HG03060 (cell line): ENCODE results near the gene ARID1A.
"Not testable (repeated sequence)": the region's sequence is repeated elsewhere in the genome, so short reads cannot be mapped to it uniquely, and the experiment has no call there.

Source experiments
- ATAC-seq: cut with Tn5 transposase; IDR thresholded peaks from one replicate; pipeline ENCODE4 v1.9.1; 2021; ENCODE audit warnings: low read depth, moderate number of reproducible peaks; ENCODE audit not compliant: unreplicated experiment

ARID1A gene

GRCh38 chr1:26785611-26786436, 90.0 kb downstream of the ARID1A start:
- no peak for ATAC-seq

DNA sequence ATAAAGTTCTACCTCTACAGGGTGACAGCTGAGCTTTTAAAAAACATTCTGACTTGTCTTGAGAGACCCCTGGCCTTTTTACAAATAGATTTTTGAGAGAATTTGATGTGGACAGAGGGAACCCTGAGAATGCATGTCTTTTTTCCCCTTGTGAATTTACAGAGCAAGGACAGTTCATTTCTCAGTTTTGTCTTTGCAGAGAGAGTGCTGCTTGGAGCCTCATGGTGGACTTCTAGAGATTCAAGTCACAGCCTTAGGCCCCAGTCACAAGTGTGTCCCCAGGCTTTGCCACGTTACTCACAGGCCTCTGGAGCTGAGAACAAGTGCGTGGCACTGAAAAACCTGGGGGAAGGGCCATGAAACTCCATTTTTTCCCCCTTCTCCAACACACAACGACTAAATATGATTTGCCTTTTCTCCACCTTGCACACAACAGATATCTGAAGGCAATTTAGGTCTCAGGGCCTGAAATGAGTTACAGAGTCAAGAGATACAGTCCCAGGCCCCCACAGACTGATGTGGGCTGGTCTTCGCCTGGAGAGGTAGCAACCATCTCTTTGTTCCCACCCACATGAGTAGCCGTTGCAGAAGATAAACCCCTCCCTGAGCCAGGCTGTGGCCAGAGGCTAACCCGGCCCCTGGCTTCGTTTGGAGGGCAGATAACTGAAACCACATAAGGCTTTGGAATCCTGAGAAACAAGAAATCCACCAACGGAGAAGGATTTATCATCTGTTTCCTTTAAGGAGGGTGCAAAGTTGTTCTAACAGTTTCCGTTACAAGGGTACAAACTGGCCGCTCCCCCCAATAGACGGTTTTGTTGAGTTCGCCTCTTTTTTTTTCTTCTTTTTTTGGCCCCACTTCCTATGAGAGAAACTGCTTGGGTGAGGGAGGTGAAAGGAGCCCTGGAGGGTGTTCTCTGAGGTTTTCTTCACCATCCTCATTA, 90.9 kb downstream of the ARID1A start:
- ATAC-seq: no peak

DNA sequence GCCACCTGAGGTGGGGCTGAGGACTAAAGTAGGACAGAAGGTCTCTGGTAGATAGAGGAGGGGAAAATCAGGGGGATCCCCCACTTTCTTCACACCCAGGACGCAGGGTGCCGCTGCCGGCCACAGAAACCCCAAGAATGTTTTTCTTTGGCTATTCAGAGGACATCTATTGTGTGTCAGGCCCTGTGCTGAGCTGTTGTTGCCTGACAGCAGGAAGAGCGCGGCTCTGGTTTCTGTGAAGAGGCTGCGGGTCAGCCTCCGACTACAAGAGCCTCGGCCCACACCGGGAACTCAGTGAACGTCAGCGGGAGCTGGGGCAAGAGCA, 91.5 kb downstream of the ARID1A start:
- ATAC-seq: no peak

DNA sequence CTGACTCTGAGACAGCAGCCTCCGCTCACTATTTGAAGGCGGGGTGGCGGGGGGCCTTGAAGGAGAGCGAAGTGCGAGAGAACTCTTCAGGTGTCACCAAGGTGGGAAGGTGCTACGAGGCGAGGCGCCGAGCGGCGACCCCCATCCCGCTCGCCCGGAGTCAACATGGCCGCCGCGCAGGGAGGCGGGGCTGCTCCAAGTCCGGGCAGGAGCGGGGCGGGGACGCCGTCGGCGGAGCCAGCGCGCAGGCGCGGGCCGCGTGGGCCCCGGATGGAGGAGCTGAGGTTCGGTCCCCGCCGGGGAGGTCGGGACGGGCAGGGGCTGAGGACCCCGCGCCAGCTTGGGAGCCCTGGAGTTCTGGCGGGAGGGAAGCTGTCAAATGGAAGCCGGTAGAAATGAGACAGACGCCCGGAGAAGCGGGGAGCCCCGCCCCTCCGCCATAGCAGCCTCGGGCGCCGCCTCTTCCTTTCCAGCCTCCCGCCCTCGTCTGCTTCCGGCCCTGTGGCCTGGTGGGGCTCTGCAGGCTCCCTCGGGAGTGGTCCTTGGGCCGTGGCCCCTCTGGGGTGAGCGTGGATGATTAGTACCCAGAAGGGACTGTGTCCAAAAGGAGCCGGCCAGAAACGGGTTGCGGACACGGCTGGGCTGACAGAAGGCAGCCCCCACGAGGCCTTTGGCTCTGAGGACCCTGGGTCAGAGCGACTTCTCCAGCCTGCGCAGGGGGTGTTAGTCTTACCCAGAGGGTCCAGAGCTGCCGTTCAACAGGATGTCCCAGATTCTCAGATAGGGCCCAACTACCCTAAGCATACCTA, 92.1 kb downstream of the ARID1A start, which contains the start of gene PIGV:
Gene PIGV (plus strand): TSS at position 245 of the 809 bp plus-strand sequence. CDS start 2,866 bp downstream, outside the sequence.
- no peak for ATAC-seq

GRCh38 chr1:26788515-26788785, 92.6 kb downstream of the ARID1A start:
- no peak for ATAC-seq

- no peak for ATAC-seq
Observed at GRCh38 chr1:26788836-26789611, 93.2 kb downstream of the ARID1A start.

DNA sequence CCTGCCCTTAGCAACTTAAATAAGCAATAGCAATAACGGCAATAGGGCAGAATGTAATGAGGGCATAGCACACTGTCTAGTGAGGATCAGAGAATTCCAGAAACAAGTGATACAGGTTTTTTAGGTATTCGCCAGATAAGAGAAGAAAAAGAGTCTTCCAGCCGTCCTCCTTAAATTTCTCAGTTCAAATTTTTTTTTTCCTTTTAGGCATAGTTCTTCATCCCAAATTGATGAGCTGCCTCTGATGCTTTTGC, 93.7 kb downstream of the ARID1A start:
- ATAC-seq: no peak

DNA sequence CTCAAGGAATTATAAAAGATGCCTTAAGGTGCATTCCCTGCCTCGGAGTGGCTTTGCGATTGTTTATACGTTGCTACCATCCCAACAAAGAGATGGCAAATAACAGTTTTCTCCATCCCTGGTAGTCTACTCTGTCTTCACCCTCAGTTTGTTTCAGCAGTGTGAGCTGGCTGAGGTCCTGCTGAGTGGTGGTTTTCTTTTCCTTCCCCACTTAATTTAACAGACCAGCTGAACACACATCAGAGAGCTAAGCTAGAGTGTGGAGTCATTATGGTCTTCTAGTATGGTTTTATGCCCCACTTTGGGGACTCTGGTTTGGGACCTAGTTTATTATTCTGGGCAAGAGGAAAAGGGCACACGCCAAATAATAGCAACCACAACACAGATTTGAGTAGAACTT, 94.1 kb downstream of the ARID1A start:
- no peak for ATAC-seq

DNA sequence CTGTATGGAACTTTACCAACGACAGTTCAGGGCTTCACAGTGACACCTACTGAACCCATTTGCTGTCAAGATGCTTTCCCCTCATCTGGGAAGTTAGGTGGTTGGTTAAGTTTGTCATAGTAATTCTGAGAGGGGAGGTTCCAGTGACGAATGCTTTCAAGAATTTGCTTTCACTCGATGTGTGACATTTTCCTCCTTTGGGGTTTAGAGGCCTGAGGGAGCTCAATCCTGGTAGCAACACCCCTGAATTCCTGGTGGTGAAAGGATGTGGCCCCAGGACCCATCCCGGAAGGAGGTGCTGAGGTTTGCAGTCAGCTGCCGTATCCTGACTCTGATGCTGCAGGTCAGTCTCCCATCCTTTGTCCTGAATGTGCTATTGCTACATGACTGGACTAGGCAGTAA, 94.7 kb downstream of the ARID1A start:
- no peak for ATAC-seq

GRCh38 chr1:26791148-26791547, 95.3 kb downstream of the ARID1A start:
- no peak for ATAC-seq

GRCh38 chr1:26791626-26792025, 95.8 kb downstream of the ARID1A start:
- ATAC-seq: no peak

- no peak for ATAC-seq
Observed at GRCh38 chr1:26792924-26793323, 97.1 kb downstream of the ARID1A start.

DNA sequence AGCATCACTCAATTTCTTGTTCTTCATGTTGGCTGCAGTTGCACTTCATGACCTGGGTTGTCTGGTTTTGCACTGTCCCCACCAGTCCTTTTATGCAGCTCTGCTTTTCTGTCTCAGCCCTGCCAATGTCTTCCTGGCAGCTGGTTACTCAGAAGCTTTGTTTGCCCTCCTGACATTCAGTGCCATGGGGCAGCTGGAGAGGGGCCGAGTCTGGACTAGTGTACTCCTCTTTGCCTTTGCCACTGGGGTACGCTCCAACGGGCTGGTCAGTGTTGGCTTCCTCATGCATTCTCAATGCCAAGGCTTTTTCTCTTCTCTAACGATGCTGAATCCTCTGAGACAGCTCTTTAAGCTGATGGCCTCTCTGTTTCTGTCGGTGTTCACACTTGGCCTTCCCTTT, 98.6 kb downstream of the ARID1A start:
- ATAC-seq: no peak

- ATAC-seq: no peak
Observed at GRCh38 chr1:26797627-26798026, 101.8 kb downstream of the ARID1A start.

GRCh38 chr1:26799479-26800142, 103.8 kb downstream of the ARID1A start:
- no peak for ATAC-seq

DNA sequence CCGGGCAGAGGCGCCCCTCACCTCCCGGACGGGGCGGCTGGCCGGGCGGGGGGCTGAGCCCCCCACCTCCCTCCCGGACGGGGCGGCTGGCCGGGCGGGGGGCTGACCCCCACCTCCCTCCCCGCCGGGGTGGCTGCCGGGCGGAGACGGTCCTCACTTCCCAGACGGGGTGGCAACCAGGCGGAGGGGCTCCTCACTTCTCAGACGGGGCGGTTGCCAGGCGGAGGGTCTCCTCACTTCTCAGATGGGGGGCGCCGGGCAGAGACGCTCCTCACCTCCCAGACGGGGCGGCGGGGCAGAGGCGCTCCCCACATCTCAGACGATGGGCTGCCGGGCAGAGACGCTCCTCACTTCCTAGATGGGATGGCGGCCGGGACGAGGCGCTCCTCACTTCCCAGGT, 108.1 kb downstream of the ARID1A start:
- ATAC-seq: not testable (repeated sequence)

GRCh38 chr1:26810105-26810504, 114.3 kb downstream of the ARID1A start:
- ATAC-seq: not testable (repeated sequence)

- no peak for ATAC-seq
Observed at GRCh38 chr1:26811057-26811456, 115.2 kb downstream of the ARID1A start.

DNA sequence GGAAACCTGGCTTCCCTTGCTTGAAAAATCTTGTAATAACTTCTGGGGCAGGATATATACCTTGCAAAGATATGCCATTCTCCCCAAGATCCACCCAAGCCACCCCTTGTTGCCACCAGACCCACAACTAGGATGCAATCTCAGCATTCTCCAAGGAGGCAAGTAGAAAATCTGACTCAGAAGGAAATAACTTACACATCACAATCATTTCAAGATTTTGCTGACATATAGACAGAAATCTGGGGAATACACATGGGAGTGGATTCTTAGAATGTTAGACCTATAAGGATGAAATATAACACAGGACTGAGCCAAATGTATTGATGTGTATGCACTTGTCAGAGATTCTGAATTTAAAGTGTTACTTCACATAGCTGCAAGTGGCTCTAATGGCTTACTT, 115.9 kb downstream of the ARID1A start:
- ATAC-seq: no peak

GRCh38 chr1:26814377-26814776, 118.6 kb downstream of the ARID1A start:
- ATAC-seq: no peak
